Mononuclear cell (primary cell): Measurements from ENCODE around the gene NEURL1B. TPM values are rescaled to one million over a fixed set of nuclear protein-coding genes. Genes with fewer than 3 reads are reported as not detected.
"Not testable (repeated sequence)": the region's sequence is repeated elsewhere in the genome, so short reads cannot be mapped to it uniquely, and the experiment has no call there.

Experiments
- H3K27me3 ChIP-seq: 2 replicates; pipeline ENCODE4 v1.6.0; 2011; ENCODE audit warnings: low read length, control low read depth; ENCODE audit not compliant: insufficient read depth
- H3K4me1 ChIP-seq: 2 replicates; pipeline ENCODE4 v1.5.1; 2011; ENCODE audit warnings: mild to moderate bottlenecking, low read length, control low read depth; ENCODE audit not compliant: insufficient read depth
- H3K4me3 ChIP-seq: 2 replicates; pipeline ENCODE4 v1.5.1; 2011; ENCODE audit warnings: mild to moderate bottlenecking, low read length, moderate library complexity
- H3K9me3 ChIP-seq: 2 replicates; pipeline ENCODE4 v1.5.1; 2011; ENCODE audit warnings: low read depth, mild to moderate bottlenecking, control low read depth, low read length
- total RNA-seq: library from RNA; depleted of rRNA; stranded (reverse); fragments of >200 nt; gene quantifications from one replicate; pipeline ENCODE4 v1.2.3, GENCODE V29; 2012

NEURL1B gene
- total RNA-seq, 1 donor, result 0.10 TPM

DNA sequence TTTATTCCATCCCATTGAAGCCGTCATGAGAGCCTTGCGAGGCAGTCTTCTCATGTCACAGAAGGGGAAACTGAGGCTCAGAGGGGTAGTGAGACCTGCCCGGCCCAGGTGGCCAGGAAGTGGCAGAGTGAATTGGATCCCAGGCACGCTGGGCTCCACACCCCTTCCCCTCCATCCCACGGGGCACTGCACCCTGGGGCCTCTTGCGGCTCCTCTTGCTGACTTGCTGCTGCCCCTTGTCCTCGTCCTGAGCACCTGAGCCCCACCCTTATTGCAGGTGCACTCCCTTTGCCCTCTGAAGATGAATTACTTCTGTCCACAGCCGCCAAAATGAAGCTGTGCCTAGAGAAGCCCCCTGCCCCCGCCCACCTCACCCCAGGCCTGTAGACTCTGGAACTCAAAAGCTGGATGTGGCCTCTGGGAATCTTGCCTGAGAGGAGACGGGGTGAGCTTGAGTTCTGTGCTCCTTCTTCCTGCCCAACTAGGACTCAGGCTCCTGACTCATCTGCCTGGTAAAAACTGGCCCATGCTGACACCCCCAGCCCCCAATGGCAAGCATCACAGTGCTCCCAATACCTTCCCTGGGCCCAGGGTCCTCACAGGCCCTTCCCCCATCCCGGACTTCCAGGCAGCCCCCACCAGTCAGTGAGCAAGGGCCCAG lies 6.4 kb downstream of the NEURL1B start:
- peaks cover 6% of the 10 kb centered on the region for H3K4me1 ChIP-seq
- H3K9me3 ChIP-seq, result no peaks in the 10 kb centered on the region
- peaks cover 7% of the 10 kb centered on the region for H3K27me3 ChIP-seq
- H3K4me3 ChIP-seq, result no peak overlapping the region

DNA sequence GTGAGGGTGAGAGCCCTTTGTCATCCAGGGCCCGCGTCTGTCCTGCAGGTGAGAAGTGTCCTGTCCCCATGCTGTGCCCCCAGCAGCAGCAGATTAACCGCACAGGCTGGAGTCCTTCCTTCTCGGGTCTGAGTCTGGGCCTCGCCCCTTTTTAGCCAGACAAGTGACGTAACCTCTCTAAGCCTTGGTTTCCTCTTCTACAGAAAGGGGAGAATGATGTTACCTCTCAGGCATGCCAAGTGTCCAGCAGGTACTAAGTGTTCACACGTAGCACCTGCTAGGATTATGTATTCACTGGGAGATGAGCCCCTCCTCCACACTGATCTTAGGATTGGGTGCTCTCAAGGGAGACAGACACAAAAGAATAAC lies 6.9 kb downstream of the NEURL1B start:
- Histone ChIP-seq H3K4me3 (no peak overlapping the region), H3K27me3 (peaks cover 2% of the 10 kb centered on the region), H3K9me3 (no peaks in the 10 kb centered on the region), H3K4me1 (peaks cover 1% of the 10 kb centered on the region)

DNA sequence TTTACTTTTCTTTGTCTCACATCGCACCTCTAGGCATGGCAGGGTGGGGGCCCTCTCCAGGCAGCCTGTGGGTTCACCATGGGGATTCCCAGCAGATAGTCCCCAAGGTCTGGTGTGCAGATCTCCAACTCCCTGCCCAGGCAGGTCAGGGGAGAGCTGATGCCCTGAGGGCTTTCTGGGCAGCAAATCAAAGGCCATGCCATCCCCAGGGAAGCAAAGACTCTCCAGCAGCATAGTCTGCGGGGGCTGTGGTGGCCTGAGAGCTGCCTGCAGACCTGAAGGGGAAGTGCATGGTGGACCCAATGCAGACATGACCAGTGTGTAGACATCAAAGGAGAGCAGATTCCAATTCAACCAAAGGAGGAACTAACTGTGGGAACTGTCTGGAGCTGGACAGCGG lies 7.7 kb downstream of the NEURL1B start:
- Histone ChIP-seq H3K9me3 (no peaks in the 10 kb centered on the region), H3K4me3 (no peak overlapping the region), H3K4me1 (no peaks in the 10 kb centered on the region), H3K27me3 (no peaks in the 10 kb centered on the region)

DNA sequence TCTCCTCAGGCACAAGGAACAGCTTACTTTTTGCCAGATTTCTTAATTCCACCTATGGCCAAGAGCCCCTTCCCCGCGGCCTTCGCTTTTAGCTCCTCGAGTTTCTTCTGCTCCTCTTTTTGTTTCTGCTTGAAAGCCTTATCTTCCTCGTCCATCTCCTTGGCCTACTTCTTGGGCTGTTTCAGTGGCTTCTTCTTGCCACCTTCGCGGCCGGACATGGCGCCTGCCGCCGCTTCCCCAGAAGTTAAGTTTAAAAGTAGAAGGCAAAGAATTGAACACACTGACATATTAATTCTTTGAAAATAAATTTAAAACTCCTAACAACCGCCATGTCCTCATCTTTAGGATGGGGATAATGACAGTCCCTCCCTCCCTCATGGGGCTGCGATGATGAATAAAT lies 15.4 kb downstream of the NEURL1B start:
- not testable (repeated sequence) for H3K4me1 ChIP-seq, H3K4me3 ChIP-seq, H3K9me3 ChIP-seq, H3K27me3 ChIP-seq

DNA sequence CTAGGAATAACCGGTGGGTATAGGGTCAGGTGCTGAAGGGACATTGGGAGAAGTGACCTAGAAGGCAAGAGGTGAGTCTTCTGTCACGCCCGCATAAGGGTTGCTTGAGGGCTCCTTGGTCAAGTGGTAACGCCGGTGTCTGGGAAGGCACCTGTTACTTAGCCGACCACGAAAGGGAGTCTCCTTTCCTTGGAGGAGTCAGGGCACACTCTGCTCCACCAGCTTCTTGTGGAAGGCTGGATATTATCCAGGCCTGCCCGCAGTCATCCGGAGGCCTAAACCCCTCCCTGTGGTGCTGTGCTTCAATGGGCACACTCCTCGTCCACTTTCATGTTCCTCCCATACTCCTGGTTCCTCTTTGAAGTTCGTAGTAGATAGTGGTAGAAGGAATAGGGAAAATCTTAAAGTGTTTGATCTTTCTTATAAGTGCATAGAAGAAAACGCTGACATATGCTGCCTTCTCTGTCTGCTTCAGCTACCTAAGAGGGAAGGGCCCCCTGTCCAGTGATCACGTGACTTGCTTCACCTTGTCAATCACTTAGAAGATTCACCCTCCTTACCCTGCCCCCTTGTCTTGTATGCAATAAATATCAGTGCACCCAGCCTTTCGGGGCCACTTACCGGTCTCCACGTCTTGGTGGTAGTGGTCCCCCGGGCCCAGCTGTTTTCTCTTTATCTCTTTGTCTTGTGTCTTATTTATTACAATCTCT lies 16.6 kb downstream of the NEURL1B start:
- H3K9me3 ChIP-seq, H3K4me3 ChIP-seq, H3K27me3 ChIP-seq, H3K4me1 ChIP-seq: not testable (repeated sequence)

DNA sequence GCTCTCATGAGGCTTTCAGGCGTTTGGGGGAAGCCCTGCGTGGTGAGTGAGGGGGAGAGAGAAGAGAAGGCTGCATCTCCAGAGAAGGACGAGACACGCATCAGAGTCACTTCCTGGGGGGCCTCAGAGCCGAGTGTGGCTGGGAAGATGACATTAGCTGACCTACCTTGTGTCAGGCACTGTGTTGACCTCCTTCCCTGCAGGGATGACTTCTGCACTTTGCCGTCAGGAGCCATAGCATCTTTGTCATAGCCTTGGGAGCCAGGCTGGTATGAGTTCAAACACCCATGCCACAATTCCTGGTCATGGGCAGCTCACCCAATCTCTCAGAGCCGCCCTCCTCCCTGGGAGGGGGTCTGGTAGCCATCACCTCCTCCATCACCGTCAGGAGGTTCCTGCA lies 17.3 kb downstream of the NEURL1B start:
- Histone ChIP-seq H3K4me1 (peaks cover 5% of the 10 kb centered on the region), H3K27me3 (no peaks in the 10 kb centered on the region), H3K9me3 (no peaks in the 10 kb centered on the region), H3K4me3 (no peak overlapping the region)

DNA sequence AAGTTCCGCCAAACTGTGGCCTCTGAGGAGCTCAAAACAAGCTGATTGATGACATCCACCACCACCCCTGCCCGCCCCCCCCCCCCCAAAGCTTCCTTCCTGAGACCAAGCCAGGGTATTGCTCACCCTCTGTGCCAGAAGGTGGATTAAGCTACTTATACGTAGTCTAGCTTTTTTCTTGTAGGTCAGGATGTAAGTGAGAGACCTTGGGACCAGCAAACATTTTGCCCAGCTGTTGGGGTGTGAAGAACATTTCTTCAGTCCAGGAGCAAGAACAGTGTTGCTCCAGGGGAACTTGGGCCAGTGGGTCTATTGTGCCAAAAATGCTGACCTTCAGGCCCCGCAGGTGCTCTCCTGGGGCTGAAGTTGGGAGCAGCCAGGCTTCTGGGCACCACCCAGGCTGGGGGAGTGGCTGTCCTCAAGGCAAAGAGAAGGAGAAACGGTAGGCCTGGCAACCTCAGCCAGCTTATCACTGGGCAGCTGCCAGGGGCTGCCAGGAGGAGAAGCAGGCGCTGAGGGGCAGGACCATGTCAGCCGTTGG lies 18.0 kb downstream of the NEURL1B start:
- Histone ChIP-seq H3K27me3 (no peaks in the 10 kb centered on the region), H3K4me3 (no peak overlapping the region), H3K4me1 (peaks cover 5% of the 10 kb centered on the region), H3K9me3 (no peaks in the 10 kb centered on the region)

DNA sequence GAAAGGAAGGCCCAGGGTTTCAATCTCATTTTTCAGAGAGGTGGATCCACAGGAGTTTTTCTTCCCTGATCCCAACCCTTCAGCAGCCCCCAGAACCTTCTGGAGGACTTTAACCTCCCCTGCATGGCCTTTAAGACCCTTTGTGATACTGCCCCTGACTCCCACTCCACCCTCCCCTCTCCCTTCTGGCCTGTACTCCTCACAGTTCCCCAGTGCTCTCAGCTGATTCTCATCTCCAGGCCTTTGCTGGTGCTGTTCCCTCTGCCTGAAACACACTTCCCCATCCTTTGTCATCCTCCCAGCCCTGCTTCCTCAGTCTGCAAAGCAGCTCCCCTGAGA lies 18.5 kb downstream of the NEURL1B start:
- Histone ChIP-seq H3K27me3 (no peaks in the 10 kb centered on the region), H3K4me3 (no peak overlapping the region), H3K9me3 (no peaks in the 10 kb centered on the region), H3K4me1 (peaks cover 5% of the 10 kb centered on the region)

DNA sequence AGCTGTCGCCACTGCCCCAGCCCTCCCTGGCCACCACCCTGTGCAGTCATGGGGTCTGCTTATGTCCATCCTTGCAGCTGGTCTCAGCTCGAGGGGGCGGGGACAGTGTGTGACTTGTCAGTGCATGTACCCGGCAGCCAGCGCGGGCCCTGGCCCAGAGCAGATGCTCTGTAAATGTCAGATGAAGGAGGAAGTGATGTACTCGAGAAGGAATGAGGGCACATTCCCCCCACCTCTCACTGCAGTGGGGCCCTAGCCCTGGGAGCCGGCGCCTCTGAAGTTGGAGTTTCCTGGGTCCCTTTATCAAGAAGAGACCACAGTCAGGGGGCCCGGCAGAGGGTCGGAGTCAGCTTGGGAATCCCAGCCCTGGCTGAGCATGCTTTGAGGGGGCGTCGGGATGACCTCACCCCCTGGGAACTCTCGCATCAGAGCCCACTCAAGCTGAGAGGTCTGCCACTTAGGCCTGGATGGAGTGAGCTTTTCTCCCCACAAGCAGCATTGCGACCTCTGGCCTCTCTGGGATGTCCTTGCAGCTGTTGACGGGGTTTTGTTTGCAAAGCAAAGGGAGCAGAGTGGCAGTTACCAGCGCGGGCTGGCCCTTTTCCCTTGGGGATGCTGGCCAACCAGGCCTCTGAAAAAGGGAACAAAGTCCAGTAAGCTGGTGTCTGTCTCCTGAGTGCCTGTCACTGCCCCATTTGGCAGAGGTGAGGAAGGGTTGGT lies 19.0 kb downstream of the NEURL1B start:
- no peaks in the 10 kb centered on the region for H3K9me3 ChIP-seq
- H3K4me3 ChIP-seq, result no peak overlapping the region
- H3K4me1 ChIP-seq, result peaks cover 5% of the 10 kb centered on the region
- H3K27me3 ChIP-seq, result no peaks in the 10 kb centered on the region

DNA sequence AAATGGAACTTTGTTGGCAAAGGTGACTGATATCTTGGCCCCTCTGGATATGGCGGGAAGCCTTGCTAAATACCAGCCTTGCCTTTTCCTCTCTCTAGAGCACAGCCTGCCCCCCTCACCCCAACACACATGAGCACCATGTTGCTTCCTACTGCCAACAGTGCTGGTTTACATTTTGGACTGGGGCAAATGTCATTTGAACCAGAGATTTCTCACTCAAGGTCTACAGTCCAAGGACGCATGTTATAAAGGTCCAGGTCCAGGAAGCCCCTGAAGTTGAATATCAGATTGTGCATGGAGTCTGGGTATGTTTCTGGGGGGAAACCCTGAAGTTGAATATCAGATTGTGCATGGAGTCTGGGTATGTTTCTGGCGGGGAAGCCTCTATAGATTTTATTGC lies 19.9 kb downstream of the NEURL1B start:
- H3K9me3 ChIP-seq, result no peaks in the 10 kb centered on the region
- H3K4me3 ChIP-seq, result no peak overlapping the region
- no peaks in the 10 kb centered on the region for H3K27me3 ChIP-seq
- peaks cover 5% of the 10 kb centered on the region for H3K4me1 ChIP-seq

DNA sequence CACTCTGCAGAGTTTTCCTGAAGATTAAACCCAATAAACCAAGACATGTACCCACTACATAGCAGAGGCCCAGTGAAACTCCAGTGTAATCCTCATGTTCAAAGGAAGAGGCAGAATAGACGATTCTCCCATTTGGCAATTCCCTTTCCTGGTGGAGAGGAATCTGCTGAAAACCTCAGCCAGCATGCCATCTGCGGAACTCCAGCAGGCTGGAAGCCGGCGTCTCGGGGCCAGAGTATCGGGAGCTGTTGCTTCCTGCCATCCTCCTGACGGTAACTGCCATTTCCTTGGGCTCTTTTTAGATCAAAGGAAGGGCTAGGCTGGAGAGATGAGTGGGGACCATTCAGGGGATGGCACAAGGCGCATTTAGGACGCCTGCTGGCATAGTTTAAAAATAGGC lies 20.5 kb downstream of the NEURL1B start:
- H3K4me1 ChIP-seq, result peaks cover 5% of the 10 kb centered on the region
- H3K27me3 ChIP-seq, result no peaks in the 10 kb centered on the region
- H3K4me3 ChIP-seq, result no peak overlapping the region
- H3K9me3 ChIP-seq, result no peaks in the 10 kb centered on the region

DNA sequence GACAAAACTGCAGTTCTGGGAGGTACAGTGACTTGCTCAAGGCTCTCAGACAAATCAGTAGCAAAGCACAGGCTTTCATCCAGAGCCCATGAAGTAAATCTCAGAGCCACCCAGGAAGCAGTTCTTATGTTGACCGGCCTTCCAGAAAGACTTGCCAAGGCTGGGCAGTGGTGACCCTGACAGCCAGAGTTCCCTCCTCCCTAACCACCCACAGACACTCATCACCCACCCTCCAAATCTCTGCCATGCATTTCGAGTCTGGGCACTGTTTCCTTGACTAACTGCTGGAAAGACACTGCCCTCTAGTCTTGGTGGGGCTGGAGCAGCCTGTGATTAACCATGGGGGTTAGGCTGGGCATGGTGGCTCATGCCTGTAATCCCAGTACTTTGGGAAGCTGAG lies 21.5 kb downstream of the NEURL1B start:
- no peaks in the 10 kb centered on the region for H3K27me3 ChIP-seq
- peaks cover 5% of the 10 kb centered on the region for H3K4me1 ChIP-seq
- H3K9me3 ChIP-seq, result no peaks in the 10 kb centered on the region
- no peak overlapping the region for H3K4me3 ChIP-seq

DNA sequence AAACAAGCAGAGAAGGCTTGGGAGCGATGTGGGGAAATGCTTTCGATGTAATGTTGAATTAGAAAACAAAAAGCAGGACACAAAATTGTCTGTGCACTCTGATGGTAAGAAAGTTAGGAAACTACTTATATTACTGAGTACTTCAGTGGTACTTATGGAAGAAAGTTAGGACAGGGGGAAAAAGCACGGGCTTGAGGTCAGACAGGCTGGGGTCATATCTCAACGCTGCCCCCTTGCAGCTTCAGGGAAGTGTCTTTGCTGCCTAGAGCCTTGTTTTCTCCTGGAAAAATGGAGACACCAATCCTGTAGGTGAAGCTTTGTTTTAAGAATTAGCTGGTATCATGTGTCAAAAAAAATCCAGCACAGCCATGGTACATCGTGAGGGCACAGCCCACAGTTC lies 23.0 kb downstream of the NEURL1B start:
- H3K27me3 ChIP-seq, result no peaks in the 10 kb centered on the region
- H3K4me3 ChIP-seq, result no peak overlapping the region
- no peaks in the 10 kb centered on the region for H3K9me3 ChIP-seq
- peaks cover 5% of the 10 kb centered on the region for H3K4me1 ChIP-seq

DNA sequence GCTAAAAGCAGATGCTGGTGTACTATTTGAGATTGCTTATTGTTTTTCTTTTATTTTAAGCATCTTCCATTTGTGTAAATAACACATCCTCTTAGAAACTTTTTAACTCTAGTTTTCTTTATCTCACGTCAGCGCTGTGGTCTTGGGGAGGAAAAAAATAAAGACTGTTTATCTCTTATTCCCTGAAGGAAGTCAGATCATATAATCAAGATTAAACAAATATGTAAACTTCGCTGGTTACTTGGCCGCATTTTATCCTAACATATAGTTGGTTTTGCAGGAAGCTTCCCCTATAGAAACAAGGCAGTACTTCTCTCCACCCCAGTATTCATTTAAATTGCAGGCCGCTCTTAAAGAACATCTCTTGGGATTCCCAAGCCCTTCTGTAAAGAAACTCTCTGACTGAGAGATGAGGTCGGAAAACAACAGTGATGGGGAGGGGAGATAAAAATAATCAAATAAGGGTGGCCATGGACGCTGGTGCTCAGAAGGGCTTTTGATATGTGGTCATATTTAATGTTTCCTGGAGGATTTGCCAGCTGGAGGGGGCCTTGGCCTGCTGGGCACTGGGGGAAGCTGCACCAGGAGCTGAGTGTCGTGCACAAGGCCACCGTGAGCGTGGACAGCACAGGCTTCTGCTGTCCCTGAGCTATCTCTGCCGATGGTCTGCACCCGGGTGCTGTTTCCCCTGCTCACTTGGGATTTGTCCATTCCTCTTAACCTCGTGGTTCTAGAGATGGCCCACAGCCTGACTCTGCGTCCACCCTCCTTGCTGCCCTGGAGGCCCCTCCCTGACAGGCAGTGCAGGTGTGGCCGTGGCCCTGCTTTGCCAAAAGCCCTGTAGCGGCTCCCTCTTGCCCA lies 23.8 kb downstream of the NEURL1B start:
- Histone ChIP-seq H3K9me3 (no peaks in the 10 kb centered on the region), H3K4me1 (peaks cover 3% of the 10 kb centered on the region), H3K27me3 (no peaks in the 10 kb centered on the region), H3K4me3 (no peak overlapping the region)

DNA sequence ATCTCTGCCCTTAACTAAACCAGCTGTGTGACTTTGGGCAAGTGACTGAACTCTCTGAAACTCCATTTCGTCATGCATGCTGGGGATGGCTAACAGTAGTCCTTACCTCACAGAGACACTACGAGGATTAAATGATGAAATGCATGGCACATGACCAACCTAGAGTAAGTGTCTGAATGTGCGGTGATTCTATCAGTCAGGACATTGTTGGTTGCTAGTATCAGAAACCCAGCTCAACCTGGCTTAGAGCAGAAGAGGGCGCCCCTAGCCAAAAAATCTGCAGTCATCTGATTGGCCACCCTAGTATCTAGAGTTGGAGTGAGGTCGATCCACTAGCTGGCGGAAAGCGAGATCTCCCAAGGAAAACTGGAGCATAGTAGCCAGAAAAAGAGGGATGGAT lies 25.2 kb downstream of the NEURL1B start:
- H3K4me3 ChIP-seq, result no peak overlapping the region
- H3K27me3 ChIP-seq, result no peaks in the 10 kb centered on the region
- H3K4me1 ChIP-seq, result no peaks in the 10 kb centered on the region
- H3K9me3 ChIP-seq, result no peaks in the 10 kb centered on the region
